PC-3 (cell line): ENCODE results near the gene ZNF765.

Experiments
- CTCF ChIP-seq: fragments of 300-600 bp; sonication (generic); conservative IDR thresholded peaks from 2 replicates; pipeline ENCODE4 v1.5.1; 2017; ENCODE audit warnings: antibody characterized with exemption, low read depth, mild to moderate bottlenecking, low read length
- EZH2 ChIP-seq: fragments of 300-600 bp; sonication (generic); IDR thresholded peaks from one replicate; pipeline ENCODE4 v1.6.1; 2017; ENCODE audit warnings: antibody characterized with exemption, mild to moderate bottlenecking, low read length; ENCODE audit not compliant: unreplicated experiment
- EZH2phosphoT487 ChIP-seq: fragments of 300-600 bp; sonication (generic); IDR thresholded peaks from 2 replicates; pipeline ENCODE4 v1.6.1; 2018; ENCODE audit warnings: mild to moderate bottlenecking, antibody characterized with exemption, low read length, borderline replicate concordance

GRCh38 chr19:53374288-53374687 lies 20.7 kb upstream of the ZNF765 start:
- TF ChIP-seq CTCF (no peak), EZH2 (no peak), EZH2phosphoT487 (no peak)
